Psoas muscle (tissue), 8 donors: Measurements from ENCODE around the gene ITPR2. TPM values are rescaled to one million over a fixed set of nuclear protein-coding genes. Genes with fewer than 3 reads are reported as not detected.

Source experiments
- ATAC-seq, 4 donors: fragments of 200-7000 bp; cut with Tn5 transposase; one replicate each; pipeline ENCODE4 v1.9.1; 2020; ENCODE audit warnings: moderate library complexity in 3 of 4, mild to moderate bottlenecking in 2 of 4
- DNase-seq, 2 donors: peaks; one replicate each; pipeline ENCODE4 v3.0.0-alpha.2; 2020
- H3K27ac ChIP-seq: fragments of 200-600 bp; one replicate; pipeline ENCODE4 v1.8.0; 2022
- H3K27me3 ChIP-seq, 3 donors: fragments of 200-600 bp in 1 of 3; one replicate each; pipeline versions ENCODE4 v1.6.1 to v1.8.0; 2013 to 2022; ENCODE audit warnings: low read length in 2 of 3, mild to moderate bottlenecking in 2 of 3, moderate library complexity in 1 of 3; ENCODE audit not compliant: insufficient read depth in 3 of 3
- H3K36me3 ChIP-seq, 2 donors: fragments of 200-600 bp in 1 of 2; one replicate each; pipeline versions ENCODE4 v1.6.1 to v1.8.0; 2013 to 2022; ENCODE audit warnings: low read depth in 1 of 2, mild to moderate bottlenecking in 1 of 2, moderate library complexity in 1 of 2; ENCODE audit not compliant: insufficient read depth in 1 of 2
- H3K4me1 ChIP-seq: fragments of 200-600 bp; one replicate; pipeline ENCODE4 v1.8.0; 2022
- H3K4me3 ChIP-seq: fragments of 200-600 bp; one replicate; pipeline ENCODE4 v1.8.0; 2022; ENCODE audit warnings: mild to moderate bottlenecking
- H3K9me3 ChIP-seq: fragments of 200-600 bp; one replicate; pipeline ENCODE4 v1.8.0; 2022
- CTCF ChIP-seq: fragments of 200-600 bp; IDR thresholded peaks from one replicate; pipeline ENCODE4 v1.8.0; 2022; ENCODE audit warnings: antibody characterized with exemption
- WGBS, 3 donors: extraction: QIAGEN DNeasy Blood & Tissue Kit; methylation state at CpG; one replicate each; pipeline versions ENCODE4 v1.1.6 to v1.1.7; 2013; 5-methylcytosine and 5-hydroxymethylcytosine counted together
- intact Hi-C, 2 donors: fragments of 100-400 bp; cut with DNase I; formaldehyde crosslinking; loops; one replicate each; pipeline versions ENCODE4 v1.11.0 to v1.14.2; 2022
- polyA plus RNA-seq, 3 donors: library from polyadenylated mRNA; stranded (reverse); fragments of 200-250 nt; gene quantifications; one replicate each; pipeline ENCODE4 v1.2.3, GENCODE V29; 2013
- total RNA-seq, 4 donors: library from RNA; stranded (reverse); fragmentation: NEBNext Ultra II Directional in 2 of 4; extraction: Animal tissue kit (Norgen Biotek cat#: 25700) in 2 of 4; gene quantifications; one replicate each; pipeline versions ENCODE4 v1.2.1 to v1.2.4, GENCODE V29; 2021 to 2023
- donor health status: healthy with polysubstance abuse.
- donor health status: DM: no; HTN: no; CAD: no; lungs with moderate emphysema.
- donor health status: Bipolar disorder and iron deficiency.
- donor health status: healthy.
- donor health status: DM: yes; HTN: yes; CAD: no.
- donor health status: DM: no; HTN: no; CAD: no.
- donor health status: DM: no; HTN: no; CAD: no.
- donor health status: DM: yes; HTN: yes; CAD: no.

The ITPR2 gene
- total and polyA plus RNA-seq, 7 donors, result 0.86 to 10.3 (median 6.1) TPM

GRCh38 chr12:26711072-26711471, 121.9 kb downstream of the ITPR2 start:
- Histone ChIP-seq H3K4me1 (no peaks in the 10 kb centered on the region), H3K9me3 (no peaks in the 10 kb centered on the region), H3K27me3 (no peaks in the 10 kb centered on the region), H3K27ac (no peak overlapping the region), H3K36me3 (peaks cover 0 to 28% of the 10 kb centered on the region in 2 donors), H3K4me3 (no peak overlapping the region)
- ATAC-seq, result no peak
- WGBS, 3 donors, result 54 to 69% (median 56%) methylated on average over 5 of the region's 5 CpGs
- DNase-seq, result no peak
- TF ChIP-seq CTCF, result no peak
- intact Hi-C loops, result no loop called here

GRCh38 chr12:26705851-26706250, 127.1 kb downstream of the ITPR2 start:
- intact Hi-C loops, result loop anchor here in 1 of 2 donors (10.0 kb wide), 2 partner anchors 611 to 1491 kb away; no protein-coding TSS in a partner anchor
- Histone ChIP-seq H3K4me1 (peaks cover 7% of the 10 kb centered on the region), H3K36me3 (peaks cover 0 to 3% of the 10 kb centered on the region in 2 donors), H3K27me3 (no peaks in the 10 kb centered on the region), H3K9me3 (no peaks in the 10 kb centered on the region), H3K4me3 (no peak overlapping the region), H3K27ac (no peak overlapping the region)
- ATAC-seq (no peak), DNase-seq (no peak)
- 92 to 97% (median 96%) methylated on average over 2 of the region's 2 CpGs for WGBS, 3 donors
- TF ChIP-seq CTCF, result no peak

- Histone ChIP-seq H3K27ac (no peak overlapping the region), H3K9me3 (no peaks in the 10 kb centered on the region), H3K4me3 (no peak overlapping the region), H3K36me3 (no peaks in the 10 kb centered on the region), H3K27me3 (no peaks in the 10 kb centered on the region), H3K4me1 (peaks cover 7% of the 10 kb centered on the region)
- ATAC-seq (no peak), DNase-seq (no peak)
- intact Hi-C loops, result loop anchor here in 1 of 2 donors (10.0 kb wide), 2 partner anchors 610 to 1490 kb away; no protein-coding TSS in a partner anchor
- no peak for TF ChIP-seq CTCF
- 29 to 58% (median 31%) methylated on average over 2 of the region's 2 CpGs for WGBS, 3 donors
Observed at GRCh38 chr12:26704684-26705460, 128.1 kb downstream of the ITPR2 start.

DNA sequence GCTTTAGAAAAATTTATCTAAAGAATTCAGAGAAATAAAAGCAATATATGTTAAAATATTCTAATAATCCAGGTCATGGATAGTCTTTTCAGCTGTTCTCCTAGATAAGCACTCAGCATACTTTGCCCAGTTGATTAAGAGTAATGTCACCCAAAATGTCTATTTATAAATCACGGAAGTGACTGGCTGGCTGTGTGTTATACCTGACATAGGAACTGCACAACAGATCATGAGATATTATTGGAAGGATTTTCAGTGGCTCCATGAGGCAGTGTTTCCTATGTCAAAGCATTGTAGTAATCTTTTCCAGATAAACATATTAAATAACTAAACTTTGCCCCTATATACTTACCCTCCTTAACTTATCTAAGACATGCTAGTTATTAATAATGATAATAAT, 128.8 kb downstream of the ITPR2 start:
- intact Hi-C loops, result loop anchor here in 1 of 2 donors (10.0 kb wide), 2 partner anchors 609 to 1489 kb away; no protein-coding TSS in a partner anchor
- H3K27me3 ChIP-seq, result no peaks in the 10 kb centered on the region
- no peaks in the 10 kb centered on the region for H3K9me3 ChIP-seq
- H3K36me3 ChIP-seq, result no peaks in the 10 kb centered on the region
- ATAC-seq (peak in 3 of 4 donors; percentile 64 to 77 (median 65)), DNase-seq (no peak)
- no peak for TF ChIP-seq CTCF
- no peak overlapping the region for H3K27ac ChIP-seq
- no peak overlapping the region for H3K4me3 ChIP-seq
- 23 to 41% (median 25%) methylated on average over 1 of the region's 1 CpG for WGBS, 3 donors
- peaks cover 7% of the 10 kb centered on the region for H3K4me1 ChIP-seq
